H1 (cell line): ENCODE data around the gene PRKCD. TPM values are rescaled to one million over a fixed set of nuclear protein-coding genes. Genes with fewer than 3 reads are reported as not detected.

ENCODE experiments used
- CTCF ChIA-PET: fragments of 300-600 bp; sonication (Branson Sonifier 250); formaldehyde crosslinking; loops from one replicate; lab custom pipeline; 2021; ENCODE audit not compliant: partially characterized antibody; lab: Charles Lee
- POLR2A ChIA-PET: fragments of 300-600 bp; sonication (Branson Sonifier 250); formaldehyde crosslinking; loops from one replicate; lab custom pipeline; 2021; ENCODE audit warnings: inconsistent platforms; ENCODE audit not compliant: partially characterized antibody; lab: Charles Lee
- DNase-seq, 2 experiments: peaks; one replicate each; pipeline versions ENCODE4 v3.0.0 to v3.0.0-alpha.2; 2010 to 2022; ENCODE audit warnings: low spot score in 2 of 2, low read depth in 1 of 2, mixed read lengths in 1 of 2
- FAIRE-seq: peaks from 2 replicates; lab custom pipeline; 2011; peaks lifted over from hg19 to GRCh38; lab: Jason Lieb, UNC
- H2AFZ ChIP-seq: 2 replicates; pipeline ENCODE4 v1.8.1; 2012; ENCODE audit warnings: low read length, inconsistent platforms
- H2AK5ac ChIP-seq: 2 replicates; pipeline ENCODE4 v1.6.1; 2013; ENCODE audit warnings: low read depth, low read length
- H2BK120ac ChIP-seq: replicated peaks from 2 replicates; pipeline ENCODE3; 2013; ENCODE audit warnings: low read depth, low read length, inconsistent platforms
- H2BK12ac ChIP-seq: 2 replicates; pipeline ENCODE4 v1.6.1; 2013; ENCODE audit warnings: low read depth, low read length
- H2BK15ac ChIP-seq: 2 replicates; pipeline ENCODE4 v1.6.1; 2013; ENCODE audit warnings: low read length
- H2BK20ac ChIP-seq: 2 replicates; pipeline ENCODE4 v1.6.1; 2013; ENCODE audit warnings: low read length
- H2BK5ac ChIP-seq: 2 replicates; pipeline ENCODE4 v1.6.1; 2013; ENCODE audit warnings: low read depth, low read length
- H3K14ac ChIP-seq: 2 replicates; pipeline ENCODE4 v1.6.1; 2013; ENCODE audit warnings: inconsistent platforms; ENCODE audit not compliant: insufficient read length
- H3K18ac ChIP-seq: 2 replicates; pipeline ENCODE4 v1.6.1; 2013; ENCODE audit warnings: low read length; ENCODE audit errors: extremely low read depth
- H3K23ac ChIP-seq: 2 replicates; pipeline ENCODE4 v1.6.1; 2013; ENCODE audit warnings: inconsistent platforms; ENCODE audit not compliant: insufficient read length
- H3K23me2 ChIP-seq: 2 replicates; pipeline ENCODE4 v1.6.1; 2013; ENCODE audit warnings: low read depth, low read length
- H3K27ac ChIP-seq: 2 replicates; pipeline ENCODE4 v1.6.1; 2011; ENCODE audit warnings: low read depth, low read length, inconsistent platforms
- H3K27me3 ChIP-seq, 4 experiments: replicated peaks in 1 of 4; 1 replicate in 1 of 4; 2 replicates in 3 of 4; pipeline versions ENCODE4 v1.6.1 to v1.8.1; 2011 to 2013; ENCODE audit warnings: low read length in 3 of 4, mild to moderate bottlenecking in 3 of 4, inconsistent platforms in 2 of 4, mixed read lengths in 2 of 4, moderate library complexity in 1 of 4; ENCODE audit not compliant: control insufficient read depth in 3 of 4, insufficient read depth in 3 of 4; ENCODE audit errors: extremely low read depth in 1 of 4
- H3K36me3 ChIP-seq, 4 experiments: 2 replicates each; pipeline versions ENCODE4 v1.6.1 to v1.8.1; 2011 to 2013; ENCODE audit warnings: mild to moderate bottlenecking in 4 of 4, low read length in 3 of 4, moderate library complexity in 2 of 4, control low read depth in 1 of 4, inconsistent platforms in 1 of 4; ENCODE audit not compliant: insufficient read depth in 4 of 4, control insufficient read depth in 2 of 4
- H3K4ac ChIP-seq: replicated peaks from 2 replicates; pipeline ENCODE3; 2013; ENCODE audit warnings: low read length, low read depth, mixed read lengths, inconsistent platforms; ENCODE audit not compliant: insufficient read length
- H3K4me1 ChIP-seq, 4 experiments: replicated peaks in 1 of 4; 1 replicate in 1 of 4; 2 replicates in 3 of 4; pipeline versions ENCODE4 v1.6.1 to v1.8.1; 2011 to 2013; ENCODE audit warnings: low read length in 3 of 4, inconsistent platforms in 2 of 4, mixed read lengths in 1 of 4; ENCODE audit not compliant: insufficient read depth in 4 of 4, control insufficient read depth in 3 of 4
- H3K4me2 ChIP-seq, 2 experiments: 2 replicates each; pipeline versions ENCODE4 v1.6.1 to v1.8.1; 2011 to 2013; ENCODE audit warnings: low read depth in 2 of 2, low read length in 2 of 2, control low read depth in 1 of 2, inconsistent platforms in 1 of 2, mild to moderate bottlenecking in 1 of 2; ENCODE audit not compliant: insufficient read depth in 1 of 2
- H3K4me3 ChIP-seq, 4 experiments: fragments of 200-600, 300-600 bp in 1 of 4; sonication (generic), shearing (Covaris generic), sonication (Bioruptor Twin) in 1 of 4; 2 replicates each; pipeline versions ENCODE4 v1.5.1 to v1.8.1; 2011 to 2016; ENCODE audit warnings: low read length in 4 of 4, low read depth in 3 of 4, control low read depth in 2 of 4, inconsistent platforms in 2 of 4, mild to moderate bottlenecking in 2 of 4, mixed read lengths in 1 of 4, moderate library complexity in 1 of 4; ENCODE audit not compliant: insufficient read depth in 2 of 4; ENCODE audit errors: extremely low read depth in 1 of 4
- H3K56ac ChIP-seq: replicated peaks from 2 replicates; pipeline ENCODE3; 2013; ENCODE audit warnings: low read depth, mild to moderate bottlenecking, mixed read lengths, low read length, inconsistent platforms; ENCODE audit not compliant: insufficient read length
- H3K79me1 ChIP-seq: 2 replicates; pipeline ENCODE4 v1.6.1; 2013; ENCODE audit warnings: low read depth, low read length, control low read depth
- H3K79me2 ChIP-seq, 2 experiments: 2 replicates each; pipeline versions ENCODE4 v1.6.1 to v1.8.1; 2012 to 2013; ENCODE audit warnings: low read length in 2 of 2, mild to moderate bottlenecking in 2 of 2, inconsistent platforms in 1 of 2; ENCODE audit not compliant: insufficient read depth in 2 of 2, control insufficient read depth in 1 of 2
- H3K9ac ChIP-seq, 4 experiments: replicated peaks in 1 of 4; 1 replicate in 1 of 4; 2 replicates in 3 of 4; pipeline versions ENCODE4 v1.6.1 to v1.8.1; 2011 to 2013; ENCODE audit warnings: low read depth in 3 of 4, low read length in 3 of 4, control low read depth in 2 of 4, mild to moderate bottlenecking in 2 of 4, moderate library complexity in 2 of 4, inconsistent platforms in 1 of 4; ENCODE audit errors: extremely low read depth in 1 of 4
- H3K9me3 ChIP-seq, 2 experiments: 2 replicates each; pipeline versions ENCODE4 v1.6.1 to v1.8.1; 2012 to 2013; ENCODE audit warnings: mild to moderate bottlenecking in 2 of 2, moderate library complexity in 2 of 2, control low read depth in 1 of 2, inconsistent platforms in 1 of 2, low read depth in 1 of 2, low read length in 1 of 2, mixed read lengths in 1 of 2; ENCODE audit not compliant: insufficient read depth in 2 of 2
- H4K20me1 ChIP-seq, 2 experiments: replicated peaks in 1 of 2; 2 replicates each; pipeline versions ENCODE3 to v1.8.1; 2011 to 2013; ENCODE audit warnings: inconsistent platforms in 2 of 2, low read length in 2 of 2, mild to moderate bottlenecking in 1 of 2; ENCODE audit not compliant: insufficient read depth in 2 of 2, control insufficient read depth in 1 of 2
- H4K5ac ChIP-seq: 2 replicates; pipeline ENCODE4 v1.6.1; 2013; ENCODE audit warnings: low read length, low read depth, mixed read lengths, inconsistent platforms; ENCODE audit not compliant: insufficient read length
- H4K8ac ChIP-seq: 2 replicates; pipeline ENCODE4 v1.8.0; 2013; ENCODE audit warnings: mild to moderate bottlenecking, moderate library complexity, low read length, inconsistent platforms; ENCODE audit not compliant: insufficient read depth; ENCODE audit errors: extremely low read depth
- H4K91ac ChIP-seq: replicated peaks from 2 replicates; pipeline ENCODE3; 2013; ENCODE audit warnings: low read length, mixed read lengths, inconsistent platforms; ENCODE audit not compliant: insufficient read length
- CEBPB ChIP-seq: IDR thresholded peaks from 2 replicates; pipeline ENCODE4 v1.6.1; 2012; ENCODE audit warnings: low read depth, low read length
- CHD1 ChIP-seq: IDR thresholded peaks from 2 replicates; pipeline ENCODE4 v1.6.1; 2012; ENCODE audit warnings: low read depth, low read length, improper control_type of control experiment
- CREB1 ChIP-seq: IDR thresholded peaks from 2 replicates; pipeline ENCODE4 v1.6.1; 2012; ENCODE audit warnings: inconsistent platforms
- FOSL1 ChIP-seq: IDR thresholded peaks from 2 replicates; pipeline ENCODE4 v1.6.1; 2011; ENCODE audit warnings: mild to moderate bottlenecking, low read depth, low read length, moderate library complexity; ENCODE audit not compliant: insufficient read depth
- GABPA ChIP-seq: IDR thresholded peaks from 2 replicates; pipeline ENCODE4 v1.6.1; 2011; ENCODE audit warnings: mild to moderate bottlenecking, low read length, moderate library complexity, borderline replicate concordance; ENCODE audit not compliant: insufficient read depth
- KDM5A ChIP-seq: fragments of 200-600 bp; IDR thresholded peaks from 2 replicates; pipeline ENCODE4 v1.7.1; 2012; ENCODE audit warnings: mild to moderate bottlenecking, low read length, inconsistent platforms, mixed read lengths
- POLR2AphosphoS5 ChIP-seq: IDR thresholded peaks from 2 replicates; pipeline ENCODE4 v1.6.1; 2011; ENCODE audit warnings: low read depth, low read length
- RNF2 ChIP-seq: fragments of 200-900, 300-1000 bp; sonication (generic); IDR thresholded peaks from 2 replicates; pipeline ENCODE4 v1.7.1; 2016; ENCODE audit warnings: borderline replicate concordance, low read depth, mild to moderate bottlenecking, antibody characterized with exemption, low read length; ENCODE audit not compliant: poor library complexity, severe bottlenecking; ENCODE audit errors: missing control alignments
- TAF7 ChIP-seq: optimal IDR thresholded peaks from 2 replicates; pipeline ENCODE3; 2011; ENCODE audit warnings: low read depth, mild to moderate bottlenecking, inconsistent platforms, low read length, moderate library complexity, borderline replicate concordance
- WGBS, 2 experiments: shearing (Covaris generic) in 1 of 2; methylation state at CpG; one replicate each; pipeline versions ENCODE4 v1.1.6 to v1.1.7; 2013 to 2015; ENCODE audit warnings: low lambda C conversion rate in 2 of 2, mixed read lengths in 2 of 2, inconsistent platforms in 1 of 2, low coverage in 1 of 2, missing lambda C conversion rate in 1 of 2; ENCODE audit not compliant: insufficient replicate concordance in 2 of 2, insufficient coverage in 1 of 2, insufficient read length in 1 of 2; ENCODE audit errors: extremely low coverage in 1 of 2, missing lambda C conversion rate in 1 of 2; 5-methylcytosine and 5-hydroxymethylcytosine counted together
- polyA plus RNA-seq, 7 experiments: library from polyadenylated mRNA; depleted of rRNA in 3 of 7; stranded (reverse) in 5 of 7; unstranded in 2 of 7; fragments of >200 nt in 5 of 7; fragments of 200-250 nt in 2 of 7; gene quantifications; 1 replicate in 5 of 7; 2 replicates in 1 of 7; 4 replicates in 1 of 7; pipeline versions ENCODE4 v1.2.1 to v1.2.3, GENCODE V29; 2011 to 2013; ENCODE audit warnings: missing spikeins in 2 of 7, mixed read lengths in 2 of 7
- total RNA-seq: library from RNA; stranded (reverse); fragmentation: NEBNext Ultra II Directional; extraction: Animal tissue kit (Norgen Biotek cat#: 25700); gene quantifications from 2 replicates; pipeline ENCODE4 v1.2.1, GENCODE V29; 2021
- TF ChIP-seq, protein P1 (sequence below): IDR thresholded peaks from 2 replicates; pipeline ENCODE4 v1.6.1; 2011; ENCODE audit warnings: low read length, improper control_type of control experiment
- TF ChIP-seq, protein P2 (sequence below): IDR thresholded peaks from 2 replicates; pipeline ENCODE4 v1.6.1; 2012; ENCODE audit warnings: low read length, inconsistent platforms

Gene PRKCD
- total and polyA plus RNA-seq, 2 of the 8 experiments (the other 6 are each of a cell fraction or from before 2014, with no cell fraction given): 22.6 to 23.9 TPM

DNA sequence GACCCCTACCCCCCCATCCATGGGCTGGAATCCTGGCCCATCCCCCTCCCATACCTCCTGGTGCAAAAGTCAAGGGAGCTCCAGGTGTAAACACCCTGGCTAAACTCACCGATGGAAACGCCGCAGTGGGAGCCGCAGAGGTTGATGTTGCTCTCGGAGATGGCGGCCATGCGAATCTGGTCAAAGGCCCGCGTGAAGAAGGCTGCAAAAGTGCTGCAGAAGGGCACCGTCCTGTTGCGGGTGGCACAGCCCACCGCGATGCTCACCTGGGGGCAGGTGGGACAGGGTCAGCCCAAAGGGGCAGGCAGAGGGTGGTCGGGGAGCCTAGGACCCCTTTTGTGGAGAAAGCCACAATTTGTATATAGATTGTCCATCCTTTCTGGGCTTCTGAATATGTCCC lies 68.2 kb downstream of the PRKCD start:
- no peak overlapping the region for H2AK5ac ChIP-seq
- no peak overlapping the region for H4K8ac ChIP-seq
- H3K14ac ChIP-seq: no peak overlapping the region
- 98% methylated on average over 14 of the region's 14 CpGs; no CpG with 5 or more reads in 1 of the 2 experiments for WGBS, 2 experiments
- H3K23ac ChIP-seq: no peak overlapping the region
- no peak overlapping the region for H3K27ac ChIP-seq
- DNase-seq (no peak), FAIRE-seq (no peak)
- H3K27me3 ChIP-seq: no peaks in the 10 kb centered on the region
- H3K79me1 ChIP-seq: peaks cover 3% of the 10 kb centered on the region
- no peaks in the 10 kb centered on the region for H3K23me2 ChIP-seq
- H4K91ac ChIP-seq: no peak overlapping the region
- no peak overlapping the region for H3K4me3 ChIP-seq
- no peak overlapping the region for H3K56ac ChIP-seq
- no peak overlapping the region for H2BK20ac ChIP-seq
- peaks cover 83 to 100% (median 97%) of the 10 kb centered on the region in 4 experiments for H3K36me3 ChIP-seq
- no peak overlapping the region for H2BK5ac ChIP-seq
- H3K9me3 ChIP-seq: no peaks in the 10 kb centered on the region
- no peak overlapping the region for H3K4me2 ChIP-seq
- H2AFZ ChIP-seq: no peak overlapping the region
- no peak overlapping the region for H2BK15ac ChIP-seq
- ChIA-PET POLR2A (interaction anchor here (0.6 to 28.5 kb wide), 4 partner anchors 8 to 46 kb away, joined by 3 to 449 read pairs (median 3); partner anchors contain the start of gene TKT), CTCF (interaction anchor here (0.7 to 3.2 kb wide), 18 partner anchors 9 to 298 kb away, joined by 3 to 11 read pairs (median 4); no protein-coding TSS in a partner anchor)
- H2BK12ac ChIP-seq: no peak overlapping the region
- no peak overlapping the region for H3K18ac ChIP-seq
- no peaks in the 10 kb centered on the region; a peak in 1 of 7 replicates for H3K4me1 ChIP-seq
- H4K5ac ChIP-seq: no peak overlapping the region
- H3K4ac ChIP-seq: no peak overlapping the region
- H2BK120ac ChIP-seq: no peak overlapping the region
- H4K20me1 ChIP-seq: peaks cover 23 to 62% of the 10 kb centered on the region in 2 experiments
- no peaks in the 10 kb centered on the region; a peak in 1 of 4 replicates for H3K79me2 ChIP-seq
- no peak overlapping the region for H3K9ac ChIP-seq
- TF ChIP-seq CEBPB: no peak
- no peak for TF ChIP-seq TAF7
- no peak for TF ChIP-seq CHD1
- TF ChIP-seq POLR2AphosphoS5: no peak
- TF ChIP-seq FOSL1: no peak
- TF ChIP-seq CREB1: no peak
- no peak for TF ChIP-seq KDM5A
- TF ChIP-seq RNF2: no peak
- TF ChIP-seq GABPA: no peak
- TF ChIP-seq, protein P1, sequence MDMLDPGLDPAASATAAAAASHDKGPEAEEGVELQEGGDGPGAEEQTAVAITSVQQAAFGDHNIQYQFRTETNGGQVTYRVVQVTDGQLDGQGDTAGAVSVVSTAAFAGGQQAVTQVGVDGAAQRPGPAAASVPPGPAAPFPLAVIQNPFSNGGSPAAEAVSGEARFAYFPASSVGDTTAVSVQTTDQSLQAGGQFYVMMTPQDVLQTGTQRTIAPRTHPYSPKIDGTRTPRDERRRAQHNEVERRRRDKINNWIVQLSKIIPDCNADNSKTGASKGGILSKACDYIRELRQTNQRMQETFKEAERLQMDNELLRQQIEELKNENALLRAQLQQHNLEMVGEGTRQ: no peak
- TF ChIP-seq, protein P2, sequence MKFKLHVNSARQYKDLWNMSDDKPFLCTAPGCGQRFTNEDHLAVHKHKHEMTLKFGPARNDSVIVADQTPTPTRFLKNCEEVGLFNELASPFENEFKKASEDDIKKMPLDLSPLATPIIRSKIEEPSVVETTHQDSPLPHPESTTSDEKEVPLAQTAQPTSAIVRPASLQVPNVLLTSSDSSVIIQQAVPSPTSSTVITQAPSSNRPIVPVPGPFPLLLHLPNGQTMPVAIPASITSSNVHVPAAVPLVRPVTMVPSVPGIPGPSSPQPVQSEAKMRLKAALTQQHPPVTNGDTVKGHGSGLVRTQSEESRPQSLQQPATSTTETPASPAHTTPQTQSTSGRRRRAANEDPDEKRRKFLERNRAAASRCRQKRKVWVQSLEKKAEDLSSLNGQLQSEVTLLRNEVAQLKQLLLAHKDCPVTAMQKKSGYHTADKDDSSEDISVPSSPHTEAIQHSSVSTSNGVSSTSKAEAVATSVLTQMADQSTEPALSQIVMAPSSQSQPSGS: no peak
